ENCODE data around the gene METTL21C.

METTL21C gene

GRCh38 chr13:102697264-102697663, 2.4 kb upstream of the METTL21C start:
- DNase-seq, result no peak

- no peak for DNase-seq
Observed at GRCh38 chr13:102696465-102696864, 1.6 kb upstream of the METTL21C start.

DNA sequence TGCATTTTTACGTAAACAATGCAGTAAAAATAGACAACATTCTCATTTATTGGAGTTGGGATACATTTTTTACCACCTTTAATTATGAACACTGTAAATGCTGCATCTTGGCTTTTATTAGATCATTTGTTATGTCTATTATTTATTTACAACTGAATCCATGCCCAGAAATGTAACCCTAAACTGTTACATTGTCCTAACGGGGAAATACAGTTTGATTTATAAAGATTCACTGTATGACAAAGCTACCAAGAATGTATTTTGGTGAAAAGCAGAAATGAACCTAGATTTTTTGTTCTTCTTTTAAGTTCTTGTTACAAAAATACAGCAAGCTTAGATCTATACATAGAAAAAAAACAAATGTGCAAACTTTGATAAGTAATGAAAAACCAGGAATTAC, 1.1 kb downstream of the METTL21C start:
- no peak for DNase-seq

GRCh38 chr13:102693250-102693649, 1.6 kb downstream of the METTL21C start:
- DNase-seq, result no peak

DNA sequence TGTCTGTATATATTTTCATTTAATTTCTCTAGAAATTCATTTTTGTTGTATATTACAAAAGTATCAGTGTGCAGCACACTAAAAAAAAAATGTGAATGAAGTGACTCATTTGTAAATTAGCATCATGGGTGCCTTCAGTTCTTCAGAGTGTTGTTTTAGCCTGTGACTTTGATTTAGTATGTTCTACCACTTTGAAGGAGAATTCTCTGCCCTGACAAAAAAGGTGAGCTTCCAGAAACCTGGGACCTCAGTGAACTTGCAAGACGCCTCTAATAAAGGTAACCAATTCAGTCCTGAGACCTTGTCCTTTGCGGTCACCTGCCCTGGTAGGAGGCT, 2.4 kb downstream of the METTL21C start:
- DNase-seq, result no peak

DNA sequence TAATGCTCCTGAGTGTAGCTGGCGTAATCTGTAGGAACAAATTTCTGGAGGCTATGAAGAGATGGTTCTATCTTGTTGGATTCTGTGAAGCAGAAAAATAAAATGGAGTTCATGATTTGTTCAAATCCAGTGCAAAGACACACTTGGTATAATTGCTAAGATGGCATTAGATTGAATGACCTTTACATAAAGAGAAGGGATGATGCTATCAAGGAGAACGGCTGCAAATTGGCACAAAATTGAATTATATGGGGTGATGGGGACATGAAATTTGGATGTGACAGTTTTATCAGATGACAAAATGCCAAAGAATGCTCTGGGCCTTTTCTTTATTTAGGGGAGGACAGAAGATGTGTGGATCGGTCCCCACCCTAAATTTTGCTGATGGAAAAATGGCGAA, 4.0 kb downstream of the METTL21C start:
- no peak for DNase-seq

DNA sequence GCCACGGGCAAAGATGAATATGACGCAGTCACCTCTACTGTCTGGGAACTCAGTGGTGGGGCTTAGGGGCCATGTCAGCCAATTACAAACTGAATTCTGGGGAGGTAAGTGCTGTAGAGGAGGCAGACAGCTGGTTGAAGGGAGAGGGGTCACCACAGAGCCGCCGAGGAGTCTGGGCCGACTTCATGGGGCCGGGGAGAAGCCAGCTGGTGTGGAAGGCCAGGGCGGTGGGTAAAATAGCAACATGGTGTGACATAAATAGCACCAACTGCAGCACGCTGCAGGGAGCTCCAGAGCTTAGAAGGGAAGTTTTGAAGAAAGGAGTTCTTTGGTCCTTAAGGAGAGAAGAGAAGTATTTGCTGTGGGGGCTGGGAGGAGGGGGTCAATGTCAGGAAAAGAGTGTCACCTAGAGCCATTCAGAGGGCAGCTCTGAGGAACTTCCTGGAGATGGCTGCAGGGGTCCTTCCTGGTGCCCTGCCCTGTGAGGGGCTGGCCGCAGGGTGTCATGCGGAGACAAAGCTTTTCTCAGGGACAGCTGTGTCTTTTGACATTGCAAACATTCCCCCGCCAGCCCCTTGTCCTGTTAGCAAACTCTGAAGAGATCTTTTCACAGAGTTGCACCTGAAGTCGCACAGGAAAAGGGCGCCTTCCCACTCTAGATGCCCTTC, 6.4 kb downstream of the METTL21C start:
- DNase-seq, result no peak

DNA sequence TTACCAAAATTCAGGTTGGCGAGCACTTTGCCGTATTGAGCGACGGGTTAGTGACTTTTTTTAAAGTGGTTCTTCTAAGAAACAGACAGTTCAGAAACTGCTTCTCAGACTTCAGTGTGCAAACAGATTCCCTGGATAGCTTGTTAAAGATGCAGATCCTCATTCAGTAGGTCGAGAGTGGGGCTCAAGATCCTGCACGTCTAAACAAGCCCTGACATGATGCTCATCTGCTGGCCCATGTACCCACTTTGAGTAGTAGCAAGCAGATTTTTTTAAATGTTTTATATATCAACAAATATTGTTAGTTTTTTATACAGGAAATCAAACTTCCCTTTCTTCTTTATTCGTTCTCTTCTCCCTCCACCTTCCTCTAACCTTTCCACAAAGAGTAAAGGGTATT, 7.3 kb downstream of the METTL21C start:
- no peak for DNase-seq

GRCh38 chr13:102686024-102686423, 8.8 kb downstream of the METTL21C start:
- no peak for DNase-seq

GRCh38 chr13:102683637-102684036, 11.2 kb downstream of the METTL21C start:
- DNase-seq, result no peak

- no peak for DNase-seq
Observed at GRCh38 chr13:102682727-102683126, 12.1 kb downstream of the METTL21C start.

DNA sequence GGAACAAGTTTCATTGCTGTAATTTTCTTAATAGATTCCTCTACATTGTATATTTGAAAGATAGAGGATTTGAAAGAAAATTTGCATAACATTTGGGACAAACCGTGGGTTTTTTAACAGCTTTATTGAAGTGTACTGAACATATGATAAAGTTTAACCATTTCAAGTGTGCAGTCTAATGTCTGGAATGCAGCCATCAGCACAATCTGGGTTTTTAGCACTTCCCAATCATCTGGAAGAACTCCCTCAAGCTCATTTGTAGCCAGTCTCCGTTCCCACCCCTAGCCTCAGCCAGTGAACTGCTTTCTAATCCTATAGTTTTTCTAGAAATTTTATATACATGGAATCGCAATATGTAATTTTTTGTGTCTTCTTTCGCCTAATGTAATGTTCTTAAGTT, 12.6 kb downstream of the METTL21C start:
- no peak for DNase-seq

DNA sequence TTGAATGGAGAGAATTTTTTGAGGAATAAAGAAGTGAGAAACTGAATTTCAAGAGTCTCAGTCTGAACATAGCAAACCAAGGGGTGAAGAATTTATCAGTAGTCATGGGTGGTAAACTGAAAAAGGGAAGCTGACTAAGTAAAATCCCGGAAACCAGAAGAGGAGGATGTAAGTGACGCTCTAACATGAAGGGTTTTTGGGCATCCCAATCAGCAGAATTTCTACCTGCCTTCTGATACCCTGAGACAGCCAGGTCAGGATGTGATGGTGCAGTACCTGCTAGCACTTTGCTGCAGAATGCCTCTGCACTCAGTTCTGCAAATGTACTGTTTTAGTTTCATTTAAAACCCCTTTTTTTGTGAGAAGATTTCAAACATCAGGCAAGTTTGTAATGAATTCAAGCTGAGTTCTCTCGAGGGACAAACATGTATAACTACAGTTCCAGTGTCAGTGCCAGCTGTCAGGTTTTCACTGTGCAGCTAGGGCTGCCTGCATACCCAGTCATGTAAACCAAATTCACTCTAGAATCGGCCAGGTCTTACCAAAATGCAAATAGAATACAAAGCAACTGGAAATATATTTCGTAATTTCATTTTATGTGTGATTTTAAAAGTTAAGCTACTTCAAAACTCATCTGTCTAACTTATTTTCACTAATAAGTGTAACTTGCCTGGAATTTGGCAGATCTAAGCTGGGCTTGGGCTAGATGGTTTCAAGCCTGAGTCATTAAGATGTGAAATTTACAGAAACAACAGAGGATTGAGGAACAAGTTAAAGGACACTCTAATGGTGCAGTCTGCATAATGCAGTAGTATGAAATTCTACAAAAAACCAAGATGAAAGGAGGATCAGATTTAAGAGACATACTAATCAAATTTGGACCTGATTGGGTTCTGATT, 13.8 kb downstream of the METTL21C start:
- peak; percentile 40 for DNase-seq

DNA sequence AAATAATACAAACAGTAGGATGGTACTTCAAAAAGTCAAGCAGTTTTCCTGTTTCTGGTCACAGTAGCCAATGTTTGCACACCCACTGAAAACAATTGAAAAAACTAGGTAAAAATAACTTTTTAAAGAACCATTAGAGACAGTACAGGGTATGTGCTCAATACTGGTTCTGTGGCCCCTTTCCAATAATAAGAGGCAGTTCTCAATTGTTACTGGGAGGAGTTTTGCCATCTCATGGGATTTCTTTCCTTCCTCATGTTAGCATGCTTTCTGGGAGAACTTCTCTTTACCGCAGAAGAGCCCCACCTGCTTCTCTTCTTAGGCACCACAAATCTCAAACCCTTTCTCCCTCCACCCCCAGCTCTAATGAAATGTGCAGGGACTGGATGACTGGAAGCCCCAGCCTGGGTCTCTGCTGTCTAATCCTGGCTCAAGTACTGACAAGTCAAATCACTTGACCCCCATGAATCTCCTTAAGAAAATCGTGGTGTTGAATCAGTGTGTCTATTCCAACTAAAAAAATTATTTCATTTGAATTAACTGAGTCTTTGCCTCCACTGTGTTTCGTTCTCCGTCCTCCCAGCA, 14.6 kb downstream of the METTL21C start:
- DNase-seq, result no peak

DNA sequence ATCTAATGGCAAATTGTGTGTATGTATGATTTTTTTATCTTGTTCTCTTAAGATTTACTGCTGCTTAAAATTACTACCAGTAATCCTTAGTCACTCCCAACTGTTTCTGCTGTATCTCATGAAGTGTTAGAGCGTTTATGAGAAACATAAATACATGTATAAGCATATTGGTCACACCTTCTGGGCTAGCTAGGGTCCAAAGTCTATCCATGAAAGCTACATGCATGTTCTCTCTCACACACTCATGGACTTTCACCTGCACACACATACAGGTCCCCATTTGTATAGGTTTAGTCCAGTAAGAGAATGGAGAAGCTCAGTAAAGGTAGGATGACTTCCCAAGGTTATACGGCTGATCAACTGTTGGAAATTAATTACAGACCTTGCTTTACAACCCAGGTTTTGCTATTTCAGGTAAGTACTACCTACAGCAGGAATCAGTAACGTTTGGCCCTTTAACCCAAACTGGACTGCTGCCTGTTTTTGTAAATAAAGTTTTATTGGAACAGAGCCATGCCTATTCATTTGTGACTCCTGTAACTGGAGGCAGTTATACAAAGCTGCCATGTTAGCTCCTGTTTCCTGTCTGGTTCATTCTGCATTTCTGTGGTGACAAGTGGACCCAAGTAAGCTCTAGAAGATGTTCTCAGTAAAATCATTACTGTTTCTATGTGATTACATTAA, 15.3 kb downstream of the METTL21C start:
- DNase-seq, result no peak

GRCh38 chr13:102678339-102679107, 16.3 kb downstream of the METTL21C start:
- no peak for DNase-seq

DNA sequence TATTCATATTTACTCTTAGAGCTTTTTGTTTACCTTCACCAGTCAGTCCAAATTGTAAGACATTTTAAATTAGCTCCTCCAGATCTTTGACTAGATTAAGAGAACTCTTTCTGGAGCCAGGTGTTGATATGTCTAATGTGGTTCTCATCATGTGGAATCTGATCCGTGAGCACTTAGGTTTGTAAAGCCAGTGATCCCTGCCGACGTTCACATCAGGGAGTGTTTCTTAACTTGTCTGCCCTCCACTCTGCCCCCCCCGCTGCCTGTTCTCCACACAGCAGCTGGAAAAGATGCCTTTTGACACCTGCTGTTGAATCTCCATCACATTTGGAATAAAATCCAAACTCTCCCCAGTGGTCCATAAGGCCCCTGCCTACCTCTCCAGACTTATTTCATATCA, 17.7 kb downstream of the METTL21C start:
- DNase-seq, result no peak

DNA sequence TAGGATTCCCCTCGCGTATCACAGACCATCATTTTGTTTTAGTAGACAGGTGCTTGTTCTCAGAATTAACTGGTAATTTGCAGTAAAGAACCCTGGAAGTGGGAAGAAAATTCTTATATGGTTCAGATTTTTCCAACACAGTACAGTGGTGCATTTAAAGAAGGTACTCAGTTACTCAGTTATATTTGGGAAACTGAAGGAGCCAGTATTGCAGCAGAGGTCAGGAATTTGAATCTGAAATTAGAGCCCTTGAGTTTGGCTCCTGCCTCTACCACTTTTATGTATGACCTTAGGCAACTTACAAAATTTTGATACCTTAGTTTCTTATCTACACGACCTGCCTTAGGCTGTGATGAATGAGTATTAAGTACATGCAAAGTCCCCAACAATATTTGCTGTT, 19.7 kb downstream of the METTL21C start:
- no peak for DNase-seq

DNA sequence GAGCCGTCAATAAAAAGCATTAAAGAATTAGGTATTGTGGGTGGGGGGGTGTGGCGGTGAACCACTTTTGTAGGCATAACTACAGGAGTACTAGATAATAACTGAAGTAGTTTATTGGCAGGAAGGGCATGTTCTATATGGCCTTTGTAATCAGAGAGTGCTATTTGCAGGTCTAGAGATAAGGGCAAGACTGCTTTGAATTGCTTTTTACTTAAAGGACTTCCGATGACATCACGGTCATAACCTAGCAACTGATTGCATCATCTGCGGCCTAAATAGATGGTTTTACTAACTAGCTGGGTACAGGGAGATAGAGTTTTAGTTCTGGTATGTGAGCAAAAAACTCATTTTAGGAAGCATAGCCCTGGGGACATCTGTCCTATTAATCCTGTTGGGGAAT, 24.7 kb downstream of the METTL21C start:
- DNase-seq, result no peak

DNA sequence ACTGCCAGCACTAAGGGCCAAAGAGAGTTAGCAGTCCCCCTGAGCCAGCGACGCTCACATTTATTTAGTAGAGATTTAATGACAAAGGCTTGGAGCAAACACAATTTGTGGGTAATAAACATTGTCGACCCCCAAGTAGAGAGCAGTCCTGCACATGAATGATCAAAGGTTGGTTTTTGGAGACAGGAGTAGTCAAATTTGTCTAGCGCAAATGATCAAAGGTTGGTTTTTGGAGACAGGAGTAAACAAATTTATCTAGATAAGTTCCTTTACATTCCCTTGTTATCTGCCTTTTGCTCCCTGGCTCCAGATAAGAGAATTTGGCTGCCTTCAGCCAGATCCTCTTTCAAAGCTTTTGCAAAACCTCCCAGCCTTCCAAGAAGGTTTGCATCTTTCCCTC, 26.9 kb downstream of the METTL21C start:
- no peak for DNase-seq

DNA sequence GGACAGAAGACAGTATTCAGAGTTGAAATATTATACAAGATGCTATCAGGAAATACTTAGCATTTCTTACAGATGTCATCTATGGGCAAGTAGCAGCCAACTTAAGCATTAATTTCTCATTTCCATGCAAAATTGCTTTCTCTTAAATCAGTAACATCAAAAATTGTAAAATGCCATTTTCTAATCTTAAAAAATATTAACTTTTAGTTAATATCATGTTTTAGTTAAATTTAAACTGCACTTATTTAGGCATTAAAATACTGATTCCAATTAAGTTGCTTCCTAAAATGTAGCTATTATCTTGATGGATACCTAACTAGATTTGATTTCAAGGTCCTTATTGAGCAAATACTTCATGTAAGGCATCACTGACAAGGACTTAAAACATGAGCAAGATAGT, 27.8 kb downstream of the METTL21C start:
- DNase-seq, result no peak

DNA sequence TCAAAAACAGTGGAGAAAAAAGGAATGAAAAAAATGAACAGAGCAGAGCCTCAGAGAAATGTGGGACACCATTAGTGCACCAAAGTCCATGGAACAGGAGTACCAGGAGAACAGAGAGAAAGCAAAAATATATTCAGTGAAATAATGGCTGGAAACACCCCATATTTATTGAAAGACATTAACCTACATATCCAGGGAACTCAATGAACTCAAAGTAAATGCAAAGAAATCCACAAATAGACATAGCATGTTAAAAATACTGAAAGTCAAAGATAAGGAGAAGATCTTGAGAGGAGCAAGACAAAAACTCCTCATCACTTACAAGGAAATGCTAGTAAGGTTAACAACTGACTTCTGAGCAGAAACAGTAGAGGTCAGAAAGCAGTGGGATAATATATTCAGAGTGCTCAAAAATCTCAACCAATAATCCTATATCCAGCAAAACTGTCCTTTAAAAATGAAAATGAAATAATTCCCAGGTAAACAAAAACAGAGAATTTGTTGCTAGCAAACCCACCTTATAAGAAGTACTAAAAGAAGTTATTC, 35.6 kb downstream of the METTL21C start:
- no peak for DNase-seq

DNA sequence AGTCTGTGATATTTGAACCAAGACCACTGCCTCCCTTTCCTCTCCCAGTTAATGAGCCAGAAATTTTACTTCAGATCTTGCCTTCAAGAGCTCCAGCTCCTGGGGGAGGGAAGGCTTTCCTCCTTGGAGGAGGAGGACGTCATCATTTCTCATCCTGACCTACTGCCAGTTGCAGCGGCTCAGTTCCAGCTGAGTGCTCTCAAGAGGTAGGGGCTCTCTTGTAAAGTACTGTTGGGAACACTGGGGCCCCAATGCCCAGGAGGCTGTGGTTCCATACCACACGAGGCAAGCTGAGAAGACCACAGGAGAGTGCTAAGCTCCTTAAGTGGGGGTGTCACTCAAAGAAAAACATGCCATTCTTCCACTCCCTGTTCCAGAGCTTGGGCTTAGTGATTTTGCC, 36.2 kb downstream of the METTL21C start:
- no peak for DNase-seq
